CD4-positive, CD25-positive, alpha-beta regulatory T cell (primary cell): Measurements from ENCODE around the gene CC2D1A. TPM values are rescaled to one million over a fixed set of nuclear protein-coding genes. Genes with fewer than 3 reads are reported as not detected.

Experiments used
- ATAC-seq, 2 donors: fragments of 150-1000 bp; cut with Tn5 transposase; one replicate each; pipeline ENCODE4 v1.10.0; 2021; ENCODE audit warnings: low read depth in 2 of 2, moderate number of reproducible peaks in 2 of 2, moderate library complexity in 1 of 2
- DNase-seq, 3 donors: peaks; one replicate each; pipeline versions ENCODE4 v3.0.0 to v3.0.0-alpha.2; 2012 to 2022; ENCODE audit warnings: mixed read lengths in 1 of 3
- H3K27ac ChIP-seq: one replicate; pipeline ENCODE4 v1.7.0; 2013; ENCODE audit warnings: mild to moderate bottlenecking, low read length; ENCODE audit not compliant: insufficient read depth, poor library complexity, severe bottlenecking
- H3K27me3 ChIP-seq: one replicate; pipeline ENCODE4 v1.7.0; 2013; ENCODE audit warnings: low read length; ENCODE audit not compliant: control insufficient read depth, insufficient read depth
- H3K36me3 ChIP-seq: one replicate; pipeline ENCODE4 v1.7.0; 2013; ENCODE audit warnings: mild to moderate bottlenecking, low read length, moderate library complexity; ENCODE audit not compliant: control insufficient read depth, insufficient read depth
- H3K4me1 ChIP-seq: 2 replicates; pipeline ENCODE4 v1.7.0; 2013; ENCODE audit warnings: mild to moderate bottlenecking, low read length; ENCODE audit not compliant: insufficient read depth, control insufficient read depth, poor library complexity, severe bottlenecking
- H3K4me3 ChIP-seq: one replicate; pipeline ENCODE4 v1.7.0; 2013; ENCODE audit warnings: low read depth, mild to moderate bottlenecking, low read length, moderate library complexity
- H3K9me3 ChIP-seq, 2 experiments: 1 replicate in 1 of 2; 2 replicates in 1 of 2; pipeline ENCODE4 v1.7.0; 2013; ENCODE audit warnings: low read length in 2 of 2, mild to moderate bottlenecking in 1 of 2, moderate library complexity in 1 of 2; ENCODE audit not compliant: control insufficient read depth in 2 of 2
- H3K27ac Mint-ChIP-seq, 3 donors: one replicate each; pipeline ENCODE4 v1.8.0; 2020 to 2022; ENCODE audit warnings: mild to moderate bottlenecking in 3 of 3, mixed read lengths in 3 of 3, moderate library complexity in 2 of 3
- H3K27me3 Mint-ChIP-seq: one replicate; pipeline ENCODE4 v1.8.0; 2022; ENCODE audit warnings: mild to moderate bottlenecking, mixed read lengths
- H3K36me3 Mint-ChIP-seq: one replicate; pipeline ENCODE4 v1.8.0; 2020; ENCODE audit warnings: mixed read lengths
- H3K4me1 Mint-ChIP-seq, 4 donors: one replicate each; pipeline ENCODE4 v1.8.0; 2020 to 2022; ENCODE audit warnings: mixed read lengths in 4 of 4, mild to moderate bottlenecking in 1 of 4
- H3K4me3 Mint-ChIP-seq, 4 donors: one replicate each; pipeline ENCODE4 v1.8.0; 2020 to 2022; ENCODE audit warnings: mild to moderate bottlenecking in 4 of 4, mixed read lengths in 4 of 4, moderate library complexity in 3 of 4
- H3K9me3 Mint-ChIP-seq, 7 donors: one replicate each; pipeline ENCODE4 v1.8.0; 2020 to 2022; ENCODE audit warnings: mixed read lengths in 7 of 7, mild to moderate bottlenecking in 3 of 7, moderate library complexity in 2 of 7
- polyA plus RNA-seq, 4 donors: library from polyadenylated mRNA; unstranded; fragments of 300-500 nt; fragmentation: Illumina TruSeq; gene quantifications; one replicate each; pipeline ENCODE4 v1.2.3, GENCODE V29; 2021
- total RNA-seq: library from RNA; stranded (reverse); gene quantifications from one replicate; pipeline ENCODE4 v1.2.3, GENCODE V29; 2022

Gene CC2D1A
- total RNA-seq (35.0 TPM), polyA plus RNA-seq (1 to 10 TPM; 3.7 to 4.9 (median 4.2) TPM)

- Histone ChIP-seq H3K27ac (peak within 1 kb of the TSS; percentile 68), H3K36me3 (peaks cover 2% of the 10 kb centered on the region), H3K9me3 (no peaks in the 10 kb centered on the region), H3K4me3 (peak within 1 kb of the TSS; percentile 72), H3K4me1 (peaks cover 17% of the 10 kb centered on the region), H3K27me3 (no peaks in the 10 kb centered on the region)
- Mint-ChIP-seq H3K4me3 (peak within 1 kb of the TSS; percentile 87 to 93 (median 90)), H3K9me3 (no peaks in the 10 kb centered on the region), H3K27ac (peak within 1 kb of the TSS; percentile 88 to 93 (median 89)), H3K4me1 (peaks cover 0 to 18% (median 11%) of the 10 kb centered on the region in 4 donors), H3K27me3 (no peaks in the 10 kb centered on the region), H3K36me3 (peaks cover 6% of the 10 kb centered on the region)
- DNase-seq (peak; percentile 92 to 94 (median 92)), ATAC-seq (peak; percentile 99)
Observed at GRCh38 chr19:13905634-13906520, at the start of gene CC2D1A, which contains the start of gene BRME1. CC2D1A (plus strand) TSS chr19:13906201; CDS start chr19:13906442, 241 bp downstream. BRME1 (minus strand) TSS chr19:13906117; CDS start chr19:13904892, 1,225 bp downstream.

- peaks cover 4% of the 10 kb centered on the region for H3K36me3 Mint-ChIP-seq
Observed at GRCh38 chr19:13856497-13856896, 49.5 kb upstream of the CC2D1A start.

GRCh38 chr19:13859361-13859880, 46.6 kb upstream of the CC2D1A start:
- H3K27me3 Mint-ChIP-seq, result peaks cover 21% of the 10 kb centered on the region
- peak overlapping the region in 2 of 4 donors; percentile 32 to 51 for H3K4me3 Mint-ChIP-seq
- Histone ChIP-seq H3K27me3 (peaks cover 5% of the 10 kb centered on the region), H3K36me3 (no peaks in the 10 kb centered on the region), H3K27ac (no peak overlapping the region), H3K4me1 (peaks cover 15% of the 10 kb centered on the region), H3K9me3 (no peaks in the 10 kb centered on the region), H3K4me3 (no peak overlapping the region)
- ATAC-seq (no peak), DNase-seq (no peak)
- peaks cover 4 to 40% (median 22%) of the 10 kb centered on the region in 4 donors for H3K4me1 Mint-ChIP-seq
- H3K9me3 Mint-ChIP-seq, result no peaks in the 10 kb centered on the region
- H3K36me3 Mint-ChIP-seq, result peaks cover 4% of the 10 kb centered on the region
- H3K27ac Mint-ChIP-seq, result peak overlapping the region in 1 of 3 donors; percentile 44

More at GRCh38 chr19:13856497-13856896, 49.5 kb upstream of the CC2D1A start:
- no peak for ATAC-seq
- Histone ChIP-seq H3K9me3 (no peaks in the 10 kb centered on the region), H3K36me3 (no peaks in the 10 kb centered on the region), H3K27ac (no peak overlapping the region), H3K4me3 (no peak overlapping the region), H3K27me3 (no peaks in the 10 kb centered on the region), H3K4me1 (peaks cover 3% of the 10 kb centered on the region)
- H3K4me1 Mint-ChIP-seq, result peaks cover 0 to 15% (median 7%) of the 10 kb centered on the region in 4 donors
- no peaks in the 10 kb centered on the region for H3K27me3 Mint-ChIP-seq
- peak overlapping the region in 1 of 3 donors; percentile 7 for H3K27ac Mint-ChIP-seq
- DNase-seq, result no peak
- H3K9me3 Mint-ChIP-seq, result no peaks in the 10 kb centered on the region
- H3K4me3 Mint-ChIP-seq, result no peak overlapping the region

- peak overlapping the region; percentile 97 for H3K27ac ChIP-seq
- H3K4me3 ChIP-seq, result peak overlapping the region; percentile 78
- H3K4me1 ChIP-seq, result peaks cover 22% of the 10 kb centered on the region
- ATAC-seq (no peak), DNase-seq (no peak)
- H3K36me3 ChIP-seq, result no peaks in the 10 kb centered on the region
- H3K9me3 Mint-ChIP-seq, result no peaks in the 10 kb centered on the region
- peak overlapping the region; percentile 66 to 98 (median 96) for H3K27ac Mint-ChIP-seq
- peaks cover 7% of the 10 kb centered on the region for H3K27me3 ChIP-seq
- no peaks in the 10 kb centered on the region for H3K9me3 ChIP-seq
- peaks cover 6 to 43% (median 25%) of the 10 kb centered on the region in 4 donors for H3K4me1 Mint-ChIP-seq
- H3K27me3 Mint-ChIP-seq, result peaks cover 24% of the 10 kb centered on the region
- peak overlapping the region; percentile 85 to 97 (median 92) for H3K4me3 Mint-ChIP-seq
- H3K36me3 Mint-ChIP-seq, result peaks cover 4% of the 10 kb centered on the region
Observed at GRCh38 chr19:13860679-13861391, 45.2 kb upstream of the CC2D1A start.

GRCh38 chr19:13861392-13861713, 44.6 kb upstream of the CC2D1A start:
- H3K4me3 Mint-ChIP-seq, result peak overlapping the region; percentile 85 to 97 (median 92)
- Histone ChIP-seq H3K9me3 (no peaks in the 10 kb centered on the region), H3K4me3 (peak overlapping the region; percentile 78), H3K27ac (peak overlapping the region; percentile 97), H3K27me3 (peaks cover 10% of the 10 kb centered on the region), H3K4me1 (peaks cover 27% of the 10 kb centered on the region), H3K36me3 (no peaks in the 10 kb centered on the region)
- peaks cover 6 to 46% (median 28%) of the 10 kb centered on the region in 4 donors for H3K4me1 Mint-ChIP-seq
- ATAC-seq, result peak; percentile 4 to 5
- H3K27me3 Mint-ChIP-seq, result peaks cover 28% of the 10 kb centered on the region
- H3K9me3 Mint-ChIP-seq, result peaks cover 0 to 1% (median 0%) of the 10 kb centered on the region in 7 donors
- H3K36me3 Mint-ChIP-seq, result peaks cover 4% of the 10 kb centered on the region
- DNase-seq, result peak in 1 of 3 donors; percentile 13
- peak overlapping the region; percentile 66 to 98 (median 96) for H3K27ac Mint-ChIP-seq

- peaks cover 27% of the 10 kb centered on the region for H3K4me1 ChIP-seq
- H3K27ac ChIP-seq, result peak overlapping the region; percentile 97
- H3K9me3 ChIP-seq, result no peaks in the 10 kb centered on the region
- peaks cover 4% of the 10 kb centered on the region for H3K36me3 Mint-ChIP-seq
- peaks cover 31% of the 10 kb centered on the region for H3K27me3 Mint-ChIP-seq
- H3K4me3 ChIP-seq, result peak overlapping the region; percentile 78
- ATAC-seq (peak; percentile 84 to 86), DNase-seq (peak; percentile 83 to 87 (median 85))
- H3K9me3 Mint-ChIP-seq, result peaks cover 0 to 1% (median 0%) of the 10 kb centered on the region in 7 donors
- H3K27me3 ChIP-seq, result peaks cover 15% of the 10 kb centered on the region
- H3K36me3 ChIP-seq, result no peaks in the 10 kb centered on the region
- peak overlapping the region; percentile 85 to 97 (median 92) for H3K4me3 Mint-ChIP-seq
- peaks cover 6 to 51% (median 29%) of the 10 kb centered on the region in 4 donors for H3K4me1 Mint-ChIP-seq
- peak overlapping the region; percentile 93 to 98 (median 96) for H3K27ac Mint-ChIP-seq
Observed at GRCh38 chr19:13861714-13862531, 44.1 kb upstream of the CC2D1A start.
